ENCODE results near the gene OR4K15.
"Not testable (repeated sequence)": the region's sequence is repeated elsewhere in the genome, so short reads cannot be mapped to it uniquely, and the experiment has no call there.

The OR4K15 gene

GRCh38 chr14:19975291-19975690 lies at the start of gene OR4K15:
Gene OR4K15 (plus strand): TSS chr14:19975591. CDS start chr14:19975591, 0 bp downstream.
- H3K9ac ChIP-seq (ENCODE audit: low read depth, low read length) = no peak within 1 kb of the TSS
- H3K4me1 ChIP-seq (ENCODE audit: insufficient read depth, low read length) = no peaks in the 10 kb centered on the region
- H3K9me3 ChIP-seq (ENCODE audit: insufficient read depth, low read depth, low read length) = peaks cover 56% of the 10 kb centered on the region
- H3K27ac ChIP-seq (ENCODE audit: low read length) = no peak within 1 kb of the TSS
- no peak within 1 kb of the TSS for H3K4me3 ChIP-seq (ENCODE audit: low read length)
- H3K27me3 ChIP-seq (ENCODE audit: insufficient read depth, low read length) = no peaks in the 10 kb centered on the region
- no peaks in the 10 kb centered on the region for H3K36me3 ChIP-seq (ENCODE audit: insufficient read depth, low read depth, low read length)

GRCh38 chr14:19930617-19931016 lies 44.8 kb upstream of the OR4K15 start, which contains the start of gene OR4K1:
Gene OR4K1 (plus strand): TSS chr14:19930917. CDS start chr14:19935667, 4,750 bp downstream.
- no peaks in the 10 kb centered on the region for H3K36me3 ChIP-seq (ENCODE audit: insufficient read depth, low read depth, low read length)
- peaks cover 82% of the 10 kb centered on the region for H3K9me3 ChIP-seq (ENCODE audit: insufficient read depth, low read depth, low read length)
- no peak within 1 kb of the TSS; the same call in 1 of the 2 replicates for H3K4me3 ChIP-seq (ENCODE audit: low read length)

GRCh38 chr14:19941668-19942067 lies 33.7 kb upstream of the OR4K15 start:
- Histone ChIP-seq H3K4me3 (ENCODE audit: low read length) (no peak overlapping the region), H3K9ac (ENCODE audit: low read depth, low read length) (no peak overlapping the region), H3K36me3 (ENCODE audit: insufficient read depth, low read depth, low read length) (no peaks in the 10 kb centered on the region), H3K27me3 (ENCODE audit: insufficient read depth, low read length) (no peaks in the 10 kb centered on the region), H3K9me3 (ENCODE audit: insufficient read depth, low read depth, low read length) (peaks cover 90% of the 10 kb centered on the region), H3K27ac (ENCODE audit: low read length) (no peak overlapping the region), H3K4me1 (ENCODE audit: insufficient read depth, low read length) (no peaks in the 10 kb centered on the region)

More at GRCh38 chr14:19930617-19931016, 44.8 kb upstream of the OR4K15 start, which contains the start of gene OR4K1:
- Histone ChIP-seq H3K27ac (ENCODE audit: low read length) (no peak within 1 kb of the TSS), H3K9ac (ENCODE audit: low read depth, low read length) (no peak within 1 kb of the TSS), H3K27me3 (ENCODE audit: insufficient read depth, low read length) (no peaks in the 10 kb centered on the region), H3K4me1 (ENCODE audit: insufficient read depth, low read length) (no peaks in the 10 kb centered on the region)

GRCh38 chr14:19947413-19948090 lies 27.8 kb upstream of the OR4K15 start:
- H3K4me3 ChIP-seq (ENCODE audit: low read length) = no peak overlapping the region
- no peak overlapping the region for H3K27ac ChIP-seq (ENCODE audit: low read length)
- H3K27me3 ChIP-seq (ENCODE audit: insufficient read depth, low read length) = no peaks in the 10 kb centered on the region
- no peaks in the 10 kb centered on the region for H3K4me1 ChIP-seq (ENCODE audit: insufficient read depth, low read length)
- no peak overlapping the region for H3K9ac ChIP-seq (ENCODE audit: low read depth, low read length)
- H3K36me3 ChIP-seq (ENCODE audit: insufficient read depth, low read depth, low read length) = no peaks in the 10 kb centered on the region
- peaks cover 95% of the 10 kb centered on the region for H3K9me3 ChIP-seq (ENCODE audit: insufficient read depth, low read depth, low read length)

- H3K27ac ChIP-seq (ENCODE audit: low read length) = no peak overlapping the region
- H3K36me3 ChIP-seq (ENCODE audit: insufficient read depth, low read depth, low read length) = no peaks in the 10 kb centered on the region
- no peak overlapping the region for H3K4me3 ChIP-seq (ENCODE audit: low read length)
- no peaks in the 10 kb centered on the region for H3K4me1 ChIP-seq (ENCODE audit: insufficient read depth, low read length)
- H3K9me3 ChIP-seq (ENCODE audit: insufficient read depth, low read depth, low read length) = peaks cover 95% of the 10 kb centered on the region
- H3K9ac ChIP-seq (ENCODE audit: low read depth, low read length) = no peak overlapping the region
- no peaks in the 10 kb centered on the region for H3K27me3 ChIP-seq (ENCODE audit: insufficient read depth, low read length)
These were observed 26.2 kb upstream of the OR4K15 start for GRCh38 chr14:19949218-19949617.

- H3K9me3 ChIP-seq (ENCODE audit: insufficient read depth, low read depth, low read length) = peaks cover 53% of the 10 kb centered on the region
- not testable (repeated sequence) for H3K27ac ChIP-seq (ENCODE audit: low read length)
These were observed 5.7 kb upstream of the OR4K15 start for GRCh38 chr14:19969735-19970134.

GRCh38 chr14:19974844-19975243 lies 547 bp upstream of the OR4K15 start:
- Histone ChIP-seq H3K9me3 (ENCODE audit: insufficient read depth, low read depth, low read length) (peaks cover 51% of the 10 kb centered on the region), H3K4me1 (ENCODE audit: insufficient read depth, low read length) (no peaks in the 10 kb centered on the region), H3K27ac (ENCODE audit: low read length) (no peak overlapping the region), H3K4me3 (ENCODE audit: low read length) (no peak overlapping the region), H3K9ac (ENCODE audit: low read depth, low read length) (no peak overlapping the region), H3K36me3 (ENCODE audit: insufficient read depth, low read depth, low read length) (no peaks in the 10 kb centered on the region), H3K27me3 (ENCODE audit: insufficient read depth, low read length) (no peaks in the 10 kb centered on the region)

More at GRCh38 chr14:19969735-19970134, 5.7 kb upstream of the OR4K15 start:
- not testable (repeated sequence) for H3K4me3 ChIP-seq (ENCODE audit: low read length); H3K27me3 ChIP-seq (ENCODE audit: insufficient read depth, low read length); H3K9ac ChIP-seq (ENCODE audit: low read depth, low read length); H3K36me3 ChIP-seq (ENCODE audit: insufficient read depth, low read depth, low read length); H3K4me1 ChIP-seq (ENCODE audit: insufficient read depth, low read length)

- Histone ChIP-seq H3K27me3 (ENCODE audit: insufficient read depth, low read length) (no peaks in the 10 kb centered on the region), H3K4me3 (ENCODE audit: low read length) (no peak overlapping the region), H3K36me3 (ENCODE audit: insufficient read depth, low read depth, low read length) (no peaks in the 10 kb centered on the region), H3K9ac (ENCODE audit: low read depth, low read length) (no peak overlapping the region), H3K4me1 (ENCODE audit: insufficient read depth, low read length) (no peaks in the 10 kb centered on the region), H3K9me3 (ENCODE audit: insufficient read depth, low read depth, low read length) (peaks cover 94% of the 10 kb centered on the region), H3K27ac (ENCODE audit: low read length) (no peak overlapping the region)
These were observed 18.0 kb downstream of the OR4K15 start for GRCh38 chr14:19993438-19993837.

GRCh38 chr14:20001863-20002262 lies 26.5 kb downstream of the OR4K15 start, which contains the start of gene OR4Q2:
Gene OR4Q2 (plus strand): TSS chr14:20002163.
- Histone ChIP-seq H3K4me3 (ENCODE audit: low read length) (no peak within 1 kb of the TSS; the same call in 1 of the 2 replicates), H3K4me1 (ENCODE audit: insufficient read depth, low read length) (no peaks in the 10 kb centered on the region), H3K9ac (ENCODE audit: low read depth, low read length) (no peak within 1 kb of the TSS), H3K27me3 (ENCODE audit: insufficient read depth, low read length) (no peaks in the 10 kb centered on the region), H3K36me3 (ENCODE audit: insufficient read depth, low read depth, low read length) (no peaks in the 10 kb centered on the region), H3K9me3 (ENCODE audit: insufficient read depth, low read depth, low read length) (peaks cover 80% of the 10 kb centered on the region), H3K27ac (ENCODE audit: low read length) (no peak within 1 kb of the TSS)

- Histone ChIP-seq H3K36me3 (ENCODE audit: insufficient read depth, low read depth, low read length) (no peaks in the 10 kb centered on the region), H3K4me1 (ENCODE audit: insufficient read depth, low read length) (no peaks in the 10 kb centered on the region), H3K9me3 (ENCODE audit: insufficient read depth, low read depth, low read length) (peaks cover 81% of the 10 kb centered on the region), H3K27me3 (ENCODE audit: insufficient read depth, low read length) (no peaks in the 10 kb centered on the region), H3K9ac (ENCODE audit: low read depth, low read length) (no peak overlapping the region), H3K4me3 (ENCODE audit: low read length) (no peak overlapping the region; the same call in 1 of the 2 replicates), H3K27ac (ENCODE audit: low read length) (no peak overlapping the region)
These were observed 26.9 kb downstream of the OR4K15 start for GRCh38 chr14:20002319-20002718.

- Histone ChIP-seq H3K4me1 (ENCODE audit: insufficient read depth, low read length) (no peaks in the 10 kb centered on the region), H3K4me3 (ENCODE audit: low read length) (no peak overlapping the region), H3K27me3 (ENCODE audit: insufficient read depth, low read length) (no peaks in the 10 kb centered on the region), H3K27ac (ENCODE audit: low read length) (no peak overlapping the region), H3K36me3 (ENCODE audit: insufficient read depth, low read depth, low read length) (no peaks in the 10 kb centered on the region), H3K9me3 (ENCODE audit: insufficient read depth, low read depth, low read length) (peaks cover 87% of the 10 kb centered on the region), H3K9ac (ENCODE audit: low read depth, low read length) (no peak overlapping the region)
These were observed 32.8 kb downstream of the OR4K15 start for GRCh38 chr14:20008156-20008555.

GRCh38 chr14:20019257-20019865 lies 44.0 kb downstream of the OR4K15 start, which contains the start of gene OR4K14:
Gene OR4K14 (minus strand): TSS chr14:20019307. CDS start chr14:20015193, 4,114 bp downstream.
- H3K9me3 ChIP-seq (ENCODE audit: insufficient read depth, low read depth, low read length) = peaks cover 91% of the 10 kb centered on the region
- no peaks in the 10 kb centered on the region for H3K4me1 ChIP-seq (ENCODE audit: insufficient read depth, low read length)
- H3K4me3 ChIP-seq (ENCODE audit: low read length) = no peak within 1 kb of the TSS
- no peak within 1 kb of the TSS for H3K27ac ChIP-seq (ENCODE audit: low read length)
- no peak within 1 kb of the TSS for H3K9ac ChIP-seq (ENCODE audit: low read depth, low read length)
- H3K27me3 ChIP-seq (ENCODE audit: insufficient read depth, low read length) = no peaks in the 10 kb centered on the region
- H3K36me3 ChIP-seq (ENCODE audit: insufficient read depth, low read depth, low read length) = no peaks in the 10 kb centered on the region
